ENCODE data around the gene HCAR3. TPM values are rescaled to one million over a fixed set of nuclear protein-coding genes. Genes with fewer than 3 reads are reported as not detected.
"Not testable (repeated sequence)": the region's sequence is repeated elsewhere in the genome, so short reads cannot be mapped to it uniquely, and the experiment has no call there.

HCAR3 gene
- total RNA-seq, 1 donor from 2014 or later = not detected

DNA sequence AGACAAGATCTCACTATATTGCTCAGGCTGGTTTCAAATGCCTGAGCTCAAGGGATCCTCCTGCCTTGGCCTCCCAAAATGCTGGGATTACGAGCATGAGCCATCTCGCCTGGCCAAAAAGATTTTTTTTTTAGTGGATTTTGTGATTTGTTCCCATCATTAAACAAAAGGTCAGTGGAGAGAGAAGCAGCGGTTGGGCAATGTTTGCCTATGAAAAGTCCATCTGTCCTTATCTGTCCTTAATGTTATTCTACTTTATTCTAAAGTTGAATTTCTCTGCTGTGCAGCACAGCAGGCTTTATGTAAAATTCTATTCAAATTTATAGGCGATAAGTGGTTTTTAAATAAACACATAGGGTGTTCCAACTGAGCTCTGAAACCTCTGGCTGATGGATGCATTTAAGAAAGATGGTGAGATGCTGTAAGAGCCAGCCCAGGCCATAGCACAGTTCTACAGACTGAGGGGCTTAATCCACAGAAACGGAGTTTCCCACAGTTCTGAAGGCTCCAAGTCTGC, 32.3 kb downstream of the HCAR3 start:
- DNase-seq = no peak
- ATAC-seq (ENCODE audit: poor library complexity) = no peak
- intact Hi-C loops (cut with DNase I) = no loop called here

DNA sequence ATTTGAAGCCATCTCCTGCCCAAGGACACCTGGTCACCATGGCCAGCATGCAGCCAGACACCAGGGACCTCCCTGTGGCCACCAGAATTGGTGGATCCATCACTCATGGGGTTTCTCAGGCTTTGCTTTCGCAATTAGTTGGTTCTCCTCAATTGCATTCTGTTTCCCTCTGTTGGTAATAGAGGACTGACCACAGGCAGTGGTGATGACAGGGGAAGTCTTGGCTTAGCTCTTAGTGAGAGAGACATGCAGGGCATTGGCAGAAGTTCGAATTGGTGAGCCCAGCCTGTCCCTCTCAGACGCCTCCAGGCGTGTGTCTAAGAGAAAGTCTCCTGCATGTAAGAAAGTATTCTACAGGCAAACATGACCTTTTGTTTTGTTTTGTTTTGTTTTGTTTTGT, 34.8 kb downstream of the HCAR3 start:
- no peak for ATAC-seq (ENCODE audit: poor library complexity)
- intact Hi-C loops (cut with DNase I) = no loop called here

GRCh38 chr12:122680989-122681388, 35.6 kb downstream of the HCAR3 start:
- ATAC-seq (ENCODE audit: poor library complexity); intact Hi-C loops (cut with DNase I): not testable (repeated sequence)

More for the DNA sequence above, 34.8 kb downstream of the HCAR3 start:
- DNase-seq = no peak

DNA sequence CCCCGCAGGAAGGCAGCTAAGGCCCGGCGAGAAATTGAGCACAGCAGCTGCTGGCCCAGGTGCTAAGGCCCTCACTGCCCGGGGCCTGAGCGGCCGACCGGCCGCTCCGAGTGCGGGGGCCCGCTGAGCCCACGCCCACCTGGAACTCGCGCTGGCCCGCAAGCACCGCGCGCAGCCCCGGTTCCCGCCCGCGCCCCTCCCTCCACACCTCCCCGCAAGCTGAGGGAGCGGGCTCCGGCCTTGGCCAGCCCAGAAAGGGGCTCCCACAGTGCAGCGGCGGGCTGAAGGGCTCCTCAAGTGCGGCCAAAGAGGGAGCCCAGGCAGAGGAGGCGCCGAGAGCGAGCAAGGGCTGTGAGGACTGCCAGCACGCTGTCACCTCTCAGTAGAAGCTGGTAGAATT, 39.8 kb downstream of the HCAR3 start:
- intact Hi-C loops (cut with DNase I); ATAC-seq (ENCODE audit: poor library complexity); DNase-seq: not testable (repeated sequence)

More at GRCh38 chr12:122680989-122681388, 35.6 kb downstream of the HCAR3 start:
- not testable (repeated sequence) for DNase-seq

GRCh38 chr12:122676015-122676414, 40.6 kb downstream of the HCAR3 start:
- intact Hi-C loops (cut with DNase I); ATAC-seq (ENCODE audit: poor library complexity); DNase-seq: not testable (repeated sequence)

GRCh38 chr12:122672515-122672914, 44.1 kb downstream of the HCAR3 start:
- intact Hi-C loops (cut with DNase I) = no loop called here
- DNase-seq = no peak
- no peak for ATAC-seq (ENCODE audit: poor library complexity)

DNA sequence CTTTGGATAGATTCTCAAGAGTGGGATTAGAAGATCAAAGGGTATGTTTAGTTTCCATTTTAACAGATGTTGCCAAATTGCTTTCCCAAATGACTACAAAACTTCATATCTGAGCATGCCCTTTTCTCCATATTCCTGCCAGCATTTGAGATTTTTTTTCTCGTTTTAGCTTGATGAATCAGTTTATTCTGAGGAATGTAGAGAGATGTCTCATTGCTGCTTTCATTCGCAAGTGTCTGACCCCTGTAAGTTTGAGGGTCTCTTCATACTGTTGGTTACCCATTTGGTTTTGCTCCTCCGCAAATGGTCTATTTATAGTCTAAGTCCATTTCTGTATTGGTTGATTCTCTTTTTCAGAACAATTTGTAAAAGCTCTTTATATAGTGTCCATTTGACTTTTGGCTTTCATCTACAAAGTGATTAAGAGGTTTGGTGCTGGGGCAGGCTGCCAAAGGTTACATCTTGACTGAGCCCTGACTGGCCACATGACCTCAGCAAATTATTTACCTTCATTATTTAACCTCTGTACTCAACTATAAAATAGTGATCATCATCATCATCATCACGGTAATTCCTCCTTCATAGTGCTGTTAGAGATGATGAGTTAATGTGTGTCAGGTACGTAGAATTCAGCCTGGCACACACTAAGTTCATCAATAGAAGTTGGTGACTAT, 47.1 kb downstream of the HCAR3 start:
- ATAC-seq (ENCODE audit: poor library complexity) (no peak), DNase-seq (no peak)
- intact Hi-C loops (cut with DNase I) = no loop called here

GRCh38 chr12:122668268-122668667, 48.3 kb downstream of the HCAR3 start:
- no peak for DNase-seq
- intact Hi-C loops (cut with DNase I) = no loop called here
- no peak for ATAC-seq (ENCODE audit: poor library complexity)

GRCh38 chr12:122665759-122666158, 50.9 kb downstream of the HCAR3 start:
- intact Hi-C loops (cut with DNase I) = no loop called here
- ATAC-seq (ENCODE audit: poor library complexity) = no peak
- DNase-seq = no peak

GRCh38 chr12:122665349-122665748, 51.3 kb downstream of the HCAR3 start:
- intact Hi-C loops (cut with DNase I) = no loop called here
- ATAC-seq (ENCODE audit: poor library complexity) = no peak

More at GRCh38 chr12:122665349-122665748, 51.3 kb downstream of the HCAR3 start:
- DNase-seq = no peak

Other genes starting within 250 kb of the HCAR3 start
- gene ZCCHC8, start 215.9 kb downstream of the HCAR3 start, total RNA-seq = 8.0 TPM
- gene RSRC2, start 189.9 kb downstream of the HCAR3 start, total RNA-seq = 35.1 TPM
- gene KNTC1, start 189.6 kb downstream of the HCAR3 start, total RNA-seq = 2.3 TPM
- gene HCAR2, start 13.5 kb downstream of the HCAR3 start, total RNA-seq = 0.27 TPM
- gene HCAR1, start 14.0 kb upstream of the HCAR3 start, total RNA-seq = 0.11 TPM
- gene DENR, start 36.0 kb upstream of the HCAR3 start, total RNA-seq = 24.3 TPM
- 0.91 TPM for gene CCDC62, start 57.8 kb upstream of the HCAR3 start, total RNA-seq
- gene HIP1R, start 118.6 kb upstream of the HCAR3 start, total RNA-seq = 12.9 TPM
- 23.9 TPM for gene VPS37B, start 179.3 kb upstream of the HCAR3 start, total RNA-seq
- gene ABCB9, start 249.7 kb upstream of the HCAR3 start, total RNA-seq = 3.9 TPM

Measured in Right ventricle myocardium superior (tissue), 1 donor.